Left ventricle myocardium inferior (tissue), 1 donor: ENCODE data around the gene ST3GAL3. TPM values are rescaled to one million over a fixed set of nuclear protein-coding genes. Genes with fewer than 3 reads are reported as not detected.

Source experiments
- DNase-seq: peaks from one replicate; pipeline ENCODE4 v3.0.0-alpha.2; 2020
- H3K27ac ChIP-seq: fragments of 200-600 bp; replicated peaks from 2 replicates; pipeline ENCODE4 v1.8.0; 2021
- H3K27me3 ChIP-seq: fragments of 200-600 bp; 2 replicates; pipeline ENCODE4 v1.8.0; 2021; ENCODE audit warnings: low read depth
- H3K36me3 ChIP-seq: fragments of 200-600 bp; 2 replicates; pipeline ENCODE4 v1.8.0; 2021
- H3K4me1 ChIP-seq: fragments of 200-600 bp; 2 replicates; pipeline ENCODE4 v1.8.0; 2021
- H3K4me3 ChIP-seq: fragments of 200-600 bp; 2 replicates; pipeline ENCODE4 v1.8.0; 2021; ENCODE audit warnings: mild to moderate bottlenecking, moderate library complexity
- H3K9me3 ChIP-seq: fragments of 200-600 bp; replicated peaks from 2 replicates; pipeline ENCODE4 v1.8.0; 2021
- intact Hi-C: fragments of 100-400 bp; cut with micrococcal nuclease; formaldehyde crosslinking; loops from one replicate; pipeline ENCODE4 v1.11.0; 2022
- total RNA-seq: library from RNA; stranded (reverse); fragmentation: NEBNext Ultra II Directional; extraction: Animal tissue kit (Norgen Biotek cat#: 25700); gene quantifications from one replicate; pipeline ENCODE4 v1.2.1, GENCODE V29; 2021
- TF ChIP-seq, protein P1 (sequence below): fragments of 200-600 bp; IDR thresholded peaks from 2 replicates; pipeline ENCODE4 v1.8.0; 2021; ENCODE audit warnings: antibody characterized with exemption, mild to moderate bottlenecking, borderline replicate concordance
- donor health status: DM: no; HTN: yes; CAD: no; lungs with severe emphysema.

Gene ST3GAL3
- total RNA-seq, 1 donor from 2014 or later = 29.9 TPM

GRCh38 chr1:43689289-43689688, 18.0 kb upstream of the ST3GAL3 start:
- peaks cover 97% of the 10 kb centered on the region for H3K36me3 ChIP-seq
- no peaks in the 10 kb centered on the region for H3K27me3 ChIP-seq
- TF ChIP-seq, protein P1, sequence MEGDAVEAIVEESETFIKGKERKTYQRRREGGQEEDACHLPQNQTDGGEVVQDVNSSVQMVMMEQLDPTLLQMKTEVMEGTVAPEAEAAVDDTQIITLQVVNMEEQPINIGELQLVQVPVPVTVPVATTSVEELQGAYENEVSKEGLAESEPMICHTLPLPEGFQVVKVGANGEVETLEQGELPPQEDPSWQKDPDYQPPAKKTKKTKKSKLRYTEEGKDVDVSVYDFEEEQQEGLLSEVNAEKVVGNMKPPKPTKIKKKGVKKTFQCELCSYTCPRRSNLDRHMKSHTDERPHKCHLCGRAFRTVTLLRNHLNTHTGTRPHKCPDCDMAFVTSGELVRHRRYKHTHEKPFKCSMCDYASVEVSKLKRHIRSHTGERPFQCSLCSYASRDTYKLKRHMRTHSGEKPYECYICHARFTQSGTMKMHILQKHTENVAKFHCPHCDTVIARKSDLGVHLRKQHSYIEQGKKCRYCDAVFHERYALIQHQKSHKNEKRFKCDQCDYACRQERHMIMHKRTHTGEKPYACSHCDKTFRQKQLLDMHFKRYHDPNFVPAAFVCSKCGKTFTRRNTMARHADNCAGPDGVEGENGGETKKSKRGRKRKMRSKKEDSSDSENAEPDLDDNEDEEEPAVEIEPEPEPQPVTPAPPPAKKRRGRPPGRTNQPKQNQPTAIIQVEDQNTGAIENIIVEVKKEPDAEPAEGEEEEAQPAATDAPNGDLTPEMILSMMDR = no peak
- DNase-seq = no peak
- no peaks in the 10 kb centered on the region for H3K9me3 ChIP-seq
- H3K27ac ChIP-seq = no peak overlapping the region
- intact Hi-C loops = no loop called here
- no peak overlapping the region for H3K4me3 ChIP-seq
- peaks cover 8% of the 10 kb centered on the region for H3K4me1 ChIP-seq

DNA sequence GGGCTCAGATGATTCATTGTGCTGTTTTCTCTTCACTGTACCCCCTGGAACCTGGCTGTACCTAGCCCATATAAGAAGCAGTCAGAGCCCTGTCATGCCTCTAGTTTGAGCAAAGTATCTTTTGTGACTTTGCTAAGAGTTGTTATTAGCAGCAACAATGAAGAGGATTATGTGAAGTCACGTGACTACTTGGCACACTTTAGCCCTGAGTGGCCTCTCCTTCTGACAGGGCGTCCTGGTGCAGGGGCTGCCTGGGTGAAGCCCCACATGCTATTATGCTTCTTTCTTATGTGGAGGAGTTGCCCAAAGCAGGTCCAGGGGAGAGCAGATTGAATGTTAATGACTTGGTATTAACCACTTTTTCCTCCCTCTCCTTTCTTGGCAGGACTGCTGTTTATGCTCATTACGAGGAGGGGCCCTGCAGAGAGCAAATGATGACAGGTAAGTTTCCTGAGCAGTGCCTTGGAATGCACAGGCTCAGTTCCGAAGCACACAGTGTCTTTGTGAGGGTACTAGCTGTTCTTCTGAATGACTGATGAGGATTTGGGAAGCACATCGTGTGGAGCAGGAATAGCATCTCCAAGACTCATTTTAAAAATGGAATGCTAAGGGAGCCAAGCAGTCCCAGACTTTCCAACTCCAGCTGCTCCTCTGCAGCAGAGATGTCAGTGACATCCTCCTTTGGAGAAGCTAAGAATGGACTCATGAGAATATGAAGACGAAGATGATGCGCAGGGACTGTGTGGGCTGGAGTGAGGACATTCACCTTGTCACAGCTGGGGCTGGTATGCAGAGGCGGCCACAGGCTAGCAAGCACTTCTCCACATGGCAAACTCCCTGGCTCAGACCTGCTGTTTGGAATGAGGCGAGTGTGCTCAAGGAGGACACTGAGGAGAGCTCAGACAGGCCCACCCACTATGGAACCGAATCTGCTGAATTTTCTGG, 15.2 kb upstream of the ST3GAL3 start:
- no peaks in the 10 kb centered on the region for H3K9me3 ChIP-seq
- peaks cover 6% of the 10 kb centered on the region for H3K4me1 ChIP-seq
- H3K36me3 ChIP-seq = peaks cover 100% of the 10 kb centered on the region
- TF ChIP-seq, protein P1 = no peak
- no peaks in the 10 kb centered on the region for H3K27me3 ChIP-seq
- intact Hi-C loops = no loop called here
- H3K27ac ChIP-seq = no peak overlapping the region
- no peak for DNase-seq
- no peak overlapping the region for H3K4me3 ChIP-seq

DNA sequence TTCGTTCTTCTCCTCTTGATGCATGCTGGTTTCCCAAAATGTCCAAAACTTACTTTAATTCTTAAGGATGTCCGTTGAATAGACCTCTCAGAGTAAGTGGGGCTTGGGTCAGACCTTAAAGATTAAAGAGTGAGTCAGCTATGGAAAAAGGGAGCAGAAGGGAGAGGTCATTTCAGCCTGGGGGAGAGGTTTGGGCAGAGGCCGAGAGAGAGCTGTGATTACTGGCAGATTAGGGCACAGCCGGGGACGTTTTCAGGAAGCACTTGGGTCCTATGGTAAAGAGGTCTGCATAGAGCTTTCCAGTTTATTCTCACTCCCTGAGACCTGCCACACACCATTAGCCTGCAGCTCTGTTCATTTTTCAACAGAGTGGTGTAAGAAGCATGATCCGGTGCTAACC, 14.0 kb upstream of the ST3GAL3 start:
- no peaks in the 10 kb centered on the region for H3K4me1 ChIP-seq
- H3K36me3 ChIP-seq = peaks cover 100% of the 10 kb centered on the region
- TF ChIP-seq, protein P1 = no peak
- H3K4me3 ChIP-seq = no peak overlapping the region
- intact Hi-C loops = no loop called here
- H3K27ac ChIP-seq = no peak overlapping the region
- no peak for DNase-seq
- H3K27me3 ChIP-seq = no peaks in the 10 kb centered on the region
- H3K9me3 ChIP-seq = no peaks in the 10 kb centered on the region

- Histone ChIP-seq H3K4me1 (no peaks in the 10 kb centered on the region), H3K4me3 (no peak overlapping the region), H3K27ac (no peak overlapping the region), H3K9me3 (no peaks in the 10 kb centered on the region), H3K27me3 (no peaks in the 10 kb centered on the region), H3K36me3 (peaks cover 100% of the 10 kb centered on the region)
- TF ChIP-seq, protein P1 = no peak
- no peak for DNase-seq
- intact Hi-C loops = no loop called here
Observed at GRCh38 chr1:43699281-43699680, 8.1 kb upstream of the ST3GAL3 start.

GRCh38 chr1:43703836-43704235, 3.5 kb upstream of the ST3GAL3 start:
- no peak overlapping the region for H3K27ac ChIP-seq
- intact Hi-C loops = no loop called here
- TF ChIP-seq, protein P1 = no peak
- H3K4me1 ChIP-seq = peaks cover 24% of the 10 kb centered on the region
- H3K4me3 ChIP-seq = no peak overlapping the region
- no peaks in the 10 kb centered on the region for H3K9me3 ChIP-seq
- no peaks in the 10 kb centered on the region for H3K27me3 ChIP-seq
- no peak for DNase-seq
- peaks cover 61% of the 10 kb centered on the region for H3K36me3 ChIP-seq
